Caco-2 (cell line): ENCODE measurements around the gene CHMP2B. TPM values are rescaled to one million over a fixed set of nuclear protein-coding genes. Genes with fewer than 3 reads are reported as not detected.

Experiments
- BruUV-seq: library from RNA; stranded (reverse); fragments of 400-500 nt; replicated peaks from 2 replicates; lab custom pipeline; 2021; lab: Mats Ljungman, UMichigan
- CTCF ChIA-PET: fragments of 300-600 bp; sonication (Branson Sonifier 250); formaldehyde crosslinking; loops from one replicate; lab custom pipeline; 2022; ENCODE audit warnings: antibody characterized with exemption; lab: Charles Lee
- POLR2A ChIA-PET: fragments of 300-600 bp; sonication (Branson Sonifier 250); formaldehyde crosslinking; loops from one replicate; lab custom pipeline; 2022; ENCODE audit warnings: antibody characterized with exemption; lab: Charles Lee
- DNase-seq, 2 experiments: peaks; one replicate each; pipeline versions ENCODE4 v3.0.0 to v3.0.0-alpha.2; 2020 to 2022
- H3K27me3 ChIP-seq: replicated peaks from 2 replicates; pipeline ENCODE4 v1.6.0; 2011; ENCODE audit warnings: low read length; ENCODE audit not compliant: control insufficient read depth, insufficient read depth
- H3K36me3 ChIP-seq: 2 replicates; pipeline ENCODE4 v1.5.1; 2011; ENCODE audit warnings: low read length; ENCODE audit not compliant: control insufficient read depth, insufficient read depth
- H3K4me1 ChIP-seq: fragments of 250-450 bp; sonication (Bioruptor Pico); 2 replicates; pipeline ENCODE4 v1.5.1; 2020; ENCODE audit warnings: mild to moderate bottlenecking
- H3K4me3 ChIP-seq: 2 replicates; pipeline ENCODE4 v1.5.1; 2011; ENCODE audit warnings: low read depth, mild to moderate bottlenecking, control low read depth, low read length
- H3K9me3 ChIP-seq: fragments of 250-450 bp; sonication (Bioruptor Pico); 2 replicates; pipeline ENCODE4 v1.5.1; 2020; ENCODE audit warnings: mild to moderate bottlenecking, moderate library complexity
- H3K27ac Mint-ChIP-seq: one replicate; pipeline ENCODE4 v1.8.0; 2022; ENCODE audit warnings: mixed read lengths; ENCODE audit not compliant: unreplicated experiment
- H3K27me3 Mint-ChIP-seq: one replicate; pipeline ENCODE4 v1.8.0; 2022; ENCODE audit warnings: mixed read lengths; ENCODE audit not compliant: insufficient read depth, unreplicated experiment
- H3K36me3 Mint-ChIP-seq: one replicate; pipeline ENCODE4 v1.8.0; 2022; ENCODE audit warnings: mild to moderate bottlenecking, mixed read lengths; ENCODE audit not compliant: insufficient read depth, unreplicated experiment
- H3K4me1 Mint-ChIP-seq: one replicate; pipeline ENCODE4 v1.8.0; 2022; ENCODE audit warnings: low read depth, mixed read lengths; ENCODE audit not compliant: unreplicated experiment
- H3K4me3 Mint-ChIP-seq: one replicate; pipeline ENCODE4 v1.8.0; 2022; ENCODE audit warnings: mild to moderate bottlenecking, moderate library complexity, mixed read lengths; ENCODE audit not compliant: unreplicated experiment
- H3K9me3 Mint-ChIP-seq: one replicate; pipeline ENCODE4 v1.8.0; 2022; ENCODE audit warnings: mixed read lengths; ENCODE audit not compliant: unreplicated experiment
- intact Hi-C: fragments of 100-400 bp; cut with micrococcal nuclease; formaldehyde crosslinking; loops from one replicate; pipeline ENCODE4 v1.10.0; 2022; ENCODE audit not compliant: unreplicated experiment
- total RNA-seq: library from RNA; stranded (reverse); gene quantifications from 2 replicates; pipeline ENCODE4 v1.2.3, GENCODE V29; 2022
- TF ChIP-seq, protein P1 (sequence below), 2 experiments: fragments of 200-600 bp in 1 of 2; IDR thresholded peaks; 1 replicate in 1 of 2; 2 replicates in 1 of 2; pipeline versions ENCODE4 v1.5.1 to v1.8.0; 2011 to 2022; ENCODE audit warnings: antibody characterized with exemption in 1 of 2, control low read depth in 1 of 2, inconsistent platforms in 1 of 2, low read depth in 1 of 2, low read length in 1 of 2, mild to moderate bottlenecking in 1 of 2, moderate library complexity in 1 of 2; ENCODE audit not compliant: insufficient read depth in 1 of 2, severe bottlenecking in 1 of 2, unreplicated experiment in 1 of 2

Gene CHMP2B
- total RNA-seq, 1 experiment from 2014 or later = 52.4 TPM

GRCh38 chr3:87268646-87269211 lies 41.6 kb downstream of the CHMP2B start:
- H3K27me3 ChIP-seq = no peaks in the 10 kb centered on the region
- no peak overlapping the region for H3K4me3 ChIP-seq
- Mint-ChIP-seq H3K4me1 (no peaks in the 10 kb centered on the region), H3K27me3 (no peaks in the 10 kb centered on the region), H3K27ac (no peak overlapping the region), H3K36me3 (no peaks in the 10 kb centered on the region), H3K4me3 (no peak overlapping the region), H3K9me3 (no peaks in the 10 kb centered on the region)
- POLR2A ChIA-PET = no interaction called here
- DNase-seq = no peak
- intact Hi-C loops = no loop called here
- no TSS peak for BruUV-seq
- no peaks in the 10 kb centered on the region for H3K36me3 ChIP-seq
- CTCF ChIA-PET = no interaction called here
- H3K4me1 ChIP-seq = no peaks in the 10 kb centered on the region
- no peaks in the 10 kb centered on the region for H3K9me3 ChIP-seq
- TF ChIP-seq, protein P1, sequence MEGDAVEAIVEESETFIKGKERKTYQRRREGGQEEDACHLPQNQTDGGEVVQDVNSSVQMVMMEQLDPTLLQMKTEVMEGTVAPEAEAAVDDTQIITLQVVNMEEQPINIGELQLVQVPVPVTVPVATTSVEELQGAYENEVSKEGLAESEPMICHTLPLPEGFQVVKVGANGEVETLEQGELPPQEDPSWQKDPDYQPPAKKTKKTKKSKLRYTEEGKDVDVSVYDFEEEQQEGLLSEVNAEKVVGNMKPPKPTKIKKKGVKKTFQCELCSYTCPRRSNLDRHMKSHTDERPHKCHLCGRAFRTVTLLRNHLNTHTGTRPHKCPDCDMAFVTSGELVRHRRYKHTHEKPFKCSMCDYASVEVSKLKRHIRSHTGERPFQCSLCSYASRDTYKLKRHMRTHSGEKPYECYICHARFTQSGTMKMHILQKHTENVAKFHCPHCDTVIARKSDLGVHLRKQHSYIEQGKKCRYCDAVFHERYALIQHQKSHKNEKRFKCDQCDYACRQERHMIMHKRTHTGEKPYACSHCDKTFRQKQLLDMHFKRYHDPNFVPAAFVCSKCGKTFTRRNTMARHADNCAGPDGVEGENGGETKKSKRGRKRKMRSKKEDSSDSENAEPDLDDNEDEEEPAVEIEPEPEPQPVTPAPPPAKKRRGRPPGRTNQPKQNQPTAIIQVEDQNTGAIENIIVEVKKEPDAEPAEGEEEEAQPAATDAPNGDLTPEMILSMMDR (IDR thresholded peaks at IDR 0.05; ENCODE audit: insufficient read depth in 1 of 2, low read depth in 1 of 2, low read length in 1 of 2, severe bottlenecking in 1 of 2, unreplicated experiment in 1 of 2) = no peak

- TF ChIP-seq, protein P1 (IDR thresholded peaks at IDR 0.05; ENCODE audit: insufficient read depth in 1 of 2, low read depth in 1 of 2, low read length in 1 of 2, severe bottlenecking in 1 of 2, unreplicated experiment in 1 of 2) = no peak
- no peaks in the 10 kb centered on the region for H3K27me3 ChIP-seq
- H3K27me3 Mint-ChIP-seq = no peaks in the 10 kb centered on the region
- no peaks in the 10 kb centered on the region for H3K4me1 Mint-ChIP-seq
- ChIA-PET CTCF (no interaction called here), POLR2A (no interaction called here)
- intact Hi-C loops = no loop called here
- H3K36me3 ChIP-seq = no peaks in the 10 kb centered on the region
- H3K27ac Mint-ChIP-seq = no peak overlapping the region
- no peaks in the 10 kb centered on the region for H3K36me3 Mint-ChIP-seq
- no peak overlapping the region for H3K4me3 ChIP-seq
- no peaks in the 10 kb centered on the region for H3K9me3 ChIP-seq
- H3K9me3 Mint-ChIP-seq = no peaks in the 10 kb centered on the region
- no peak overlapping the region for H3K4me3 Mint-ChIP-seq
- BruUV-seq = no TSS peak
- DNase-seq = no peak
- no peaks in the 10 kb centered on the region for H3K4me1 ChIP-seq
Measured at GRCh38 chr3:87269723-87270122, 42.6 kb downstream of the CHMP2B start.

- Mint-ChIP-seq H3K4me1 (no peaks in the 10 kb centered on the region), H3K27me3 (no peaks in the 10 kb centered on the region), H3K36me3 (no peaks in the 10 kb centered on the region), H3K4me3 (no peak overlapping the region), H3K27ac (no peak overlapping the region), H3K9me3 (no peaks in the 10 kb centered on the region)
- intact Hi-C loops = no loop called here
- Histone ChIP-seq H3K4me1 (no peaks in the 10 kb centered on the region), H3K4me3 (no peak overlapping the region), H3K9me3 (no peaks in the 10 kb centered on the region), H3K36me3 (no peaks in the 10 kb centered on the region), H3K27me3 (no peaks in the 10 kb centered on the region)
- CTCF ChIA-PET = interaction anchor here (0.6 kb wide), 1 partner anchor 629 kb away, joined by 3 read pairs; no protein-coding TSS in a partner anchor
- TF ChIP-seq, protein P1 (IDR thresholded peaks at IDR 0.05; ENCODE audit: insufficient read depth in 1 of 2, low read depth in 1 of 2, low read length in 1 of 2, severe bottlenecking in 1 of 2, unreplicated experiment in 1 of 2) = no peak
- no TSS peak for BruUV-seq
- POLR2A ChIA-PET = no interaction called here
- no peak for DNase-seq
Measured at GRCh38 chr3:87270908-87271700, 44.0 kb downstream of the CHMP2B start.
